T-helper 17 cell (primary cell): ENCODE measurements around the gene PALS1. TPM values are rescaled to one million over a fixed set of nuclear protein-coding genes. Genes with fewer than 3 reads are reported as not detected.

Source experiments
- ATAC-seq: fragments of 150-1000 bp; cut with Tn5 transposase; 2 replicates; pipeline ENCODE4 v1.10.0; 2021; ENCODE audit warnings: mild to moderate bottlenecking, moderate library complexity
- DNase-seq, 3 donors: peaks; one replicate each; pipeline versions ENCODE4 v3.0.0 to v3.0.0-alpha.2; 2020 to 2021
- H3K9me3 ChIP-seq: one replicate; pipeline ENCODE4 v1.7.0; 2013; ENCODE audit warnings: low read length, mild to moderate bottlenecking; ENCODE audit not compliant: control insufficient read depth, poor library complexity, severe bottlenecking
- H3K27ac Mint-ChIP-seq: one replicate; pipeline ENCODE4 v1.8.0; 2022; ENCODE audit warnings: mild to moderate bottlenecking, moderate library complexity, mixed read lengths
- H3K27me3 Mint-ChIP-seq: one replicate; pipeline ENCODE4 v1.8.0; 2022; ENCODE audit warnings: mixed read lengths
- H3K36me3 Mint-ChIP-seq: one replicate; pipeline ENCODE4 v1.8.0; 2022; ENCODE audit warnings: low read depth, mixed read lengths
- H3K4me1 Mint-ChIP-seq: one replicate; pipeline ENCODE4 v1.8.0; 2022; ENCODE audit warnings: mild to moderate bottlenecking, mixed read lengths
- H3K4me3 Mint-ChIP-seq: one replicate; pipeline ENCODE4 v1.8.0; 2022; ENCODE audit warnings: mild to moderate bottlenecking, moderate library complexity, mixed read lengths
- total RNA-seq, 4 donors: library from RNA in 2 of 4; stranded (reverse) in 2 of 4; gene quantifications; one replicate each; pipeline ENCODE4 v1.2.3 and lab custom pipeline; 2022 to 2026

The PALS1 gene
- total RNA-seq, 2 donors from 2014 or later = 8.9 to 10.0 TPM

- H3K9me3 ChIP-seq = no peaks in the 10 kb centered on the region
- DNase-seq (no peak), ATAC-seq (no peak)
- Mint-ChIP-seq H3K27ac (no peak overlapping the region), H3K36me3 (no peaks in the 10 kb centered on the region), H3K4me1 (peaks cover 12% of the 10 kb centered on the region), H3K27me3 (no peaks in the 10 kb centered on the region), H3K4me3 (no peak overlapping the region)
Measured at GRCh38 chr14:67237591-67237990, 3.6 kb upstream of the PALS1 start.

- peak overlapping the region; percentile 63 for H3K27ac Mint-ChIP-seq
- no peaks in the 10 kb centered on the region for H3K9me3 ChIP-seq
- no peaks in the 10 kb centered on the region for H3K27me3 Mint-ChIP-seq
- H3K4me3 Mint-ChIP-seq = peak overlapping the region; percentile 31
- peaks cover 12% of the 10 kb centered on the region for H3K4me1 Mint-ChIP-seq
- no peak for DNase-seq
- no peaks in the 10 kb centered on the region for H3K36me3 Mint-ChIP-seq
- no peak for ATAC-seq
Measured at GRCh38 chr14:67239582-67239981, 1.7 kb upstream of the PALS1 start.

DNA sequence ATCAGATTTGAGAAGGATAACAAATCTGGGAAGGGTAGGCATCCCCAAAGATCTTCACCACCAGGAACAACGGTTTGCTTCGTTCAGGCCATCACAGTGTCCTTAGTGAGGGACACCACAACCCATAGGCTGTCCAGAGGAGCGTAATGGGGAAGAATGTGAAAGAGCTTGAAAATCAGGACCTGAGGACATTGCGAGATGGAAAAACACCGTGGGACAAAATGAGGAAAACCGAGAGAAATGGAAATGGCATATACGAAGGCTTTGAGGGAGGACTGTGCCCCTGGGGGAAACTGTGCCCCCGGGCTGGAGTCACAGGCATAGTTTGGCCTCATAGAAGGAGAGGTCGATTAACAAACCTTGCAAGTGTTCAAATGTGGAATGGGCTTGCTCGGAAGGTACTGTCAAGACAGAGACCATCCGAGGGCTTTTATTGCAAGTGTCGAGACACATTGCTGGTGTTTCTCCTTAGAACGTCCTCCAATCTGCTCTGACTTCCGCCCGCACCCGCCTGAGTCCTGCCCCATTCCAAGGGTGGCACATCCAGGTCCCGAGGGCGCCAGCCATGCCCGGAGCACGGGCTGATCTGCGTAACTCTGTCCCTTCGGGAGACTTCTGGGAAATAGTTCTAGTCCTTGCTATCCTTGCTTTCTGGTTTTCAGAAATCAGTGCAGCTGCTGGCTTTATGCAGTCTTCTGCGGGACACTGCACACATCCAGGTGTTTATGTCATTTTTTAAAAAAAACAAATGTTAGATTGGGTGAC lies 885 bp upstream of the PALS1 start:
- Mint-ChIP-seq H3K4me1 (peaks cover 15% of the 10 kb centered on the region), H3K27ac (peak overlapping the region; percentile 63), H3K4me3 (peak overlapping the region; percentile 91), H3K36me3 (no peaks in the 10 kb centered on the region), H3K27me3 (no peaks in the 10 kb centered on the region)
- H3K9me3 ChIP-seq = no peaks in the 10 kb centered on the region
- DNase-seq = peak in 2 of 3 donors; percentile 16 to 24
- ATAC-seq = peak; percentile 8

DNA sequence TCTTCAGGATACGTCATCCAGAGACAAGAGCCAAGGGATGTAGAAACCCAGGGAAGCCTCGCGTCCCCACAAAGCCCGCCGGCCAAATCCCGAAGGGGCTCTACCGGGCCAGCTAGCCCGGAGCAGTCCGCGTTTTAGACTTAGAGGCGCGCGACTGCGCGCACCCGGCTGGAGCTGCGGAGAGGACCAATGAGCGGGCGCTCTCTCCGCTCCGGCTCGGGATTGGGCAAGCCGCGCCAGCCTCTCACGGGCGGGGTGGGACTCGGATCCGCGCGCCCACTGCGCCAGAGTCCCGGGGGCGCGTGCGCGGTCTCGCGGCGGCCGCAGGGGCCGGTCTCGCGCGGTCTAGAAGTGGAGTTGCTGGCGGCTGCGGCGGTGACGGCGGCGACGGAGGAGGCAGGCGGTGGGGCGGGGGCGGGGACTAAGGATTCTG lies 241 bp upstream of the PALS1 start:
- DNase-seq = peak; percentile 88 to 90 (median 88)
- H3K36me3 Mint-ChIP-seq = no peaks in the 10 kb centered on the region
- peak; percentile 95 for ATAC-seq
- H3K4me3 Mint-ChIP-seq = peak overlapping the region; percentile 91
- no peaks in the 10 kb centered on the region for H3K27me3 Mint-ChIP-seq
- no peaks in the 10 kb centered on the region for H3K9me3 ChIP-seq
- peaks cover 15% of the 10 kb centered on the region for H3K4me1 Mint-ChIP-seq
- peak overlapping the region; percentile 63 for H3K27ac Mint-ChIP-seq

DNA sequence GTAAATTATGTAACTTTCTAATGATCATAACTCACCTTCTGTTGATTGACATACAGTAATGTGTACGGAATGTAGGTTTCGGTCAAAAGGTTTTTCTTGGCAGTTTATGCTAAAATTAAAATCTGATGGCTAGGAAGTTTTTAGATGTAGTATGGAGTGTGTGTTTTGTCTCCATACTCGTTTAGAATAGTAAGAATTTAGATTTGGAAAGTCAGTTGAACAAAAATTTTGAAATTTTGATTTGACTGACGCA lies 859 bp downstream of the PALS1 start:
- H3K9me3 ChIP-seq = no peaks in the 10 kb centered on the region
- Mint-ChIP-seq H3K36me3 (no peaks in the 10 kb centered on the region), H3K27ac (no peak overlapping the region), H3K27me3 (no peaks in the 10 kb centered on the region), H3K4me1 (peaks cover 15% of the 10 kb centered on the region), H3K4me3 (peak overlapping the region; percentile 91)
- DNase-seq = no peak
- no peak for ATAC-seq

DNA sequence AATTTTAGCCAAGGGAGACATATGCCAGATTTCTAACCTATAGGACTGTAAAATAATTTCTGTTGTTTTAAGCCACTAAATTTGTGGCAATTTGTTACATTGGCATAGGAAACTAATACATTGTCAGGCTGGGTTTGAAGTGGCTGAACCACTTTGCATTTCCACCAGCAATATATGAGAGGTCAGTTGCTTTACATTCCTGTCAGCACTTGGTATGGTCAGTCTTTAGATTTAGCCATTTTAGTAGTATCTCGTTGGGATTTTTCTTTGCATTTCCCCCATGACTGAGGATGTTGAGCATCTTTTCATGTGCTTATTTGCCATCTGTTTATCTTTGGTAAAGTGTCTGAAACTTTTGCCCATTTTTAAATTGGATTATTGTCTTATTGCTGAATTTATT lies 3.9 kb downstream of the PALS1 start:
- no peaks in the 10 kb centered on the region for H3K9me3 ChIP-seq
- Mint-ChIP-seq H3K4me1 (peaks cover 13% of the 10 kb centered on the region), H3K36me3 (no peaks in the 10 kb centered on the region), H3K27me3 (no peaks in the 10 kb centered on the region), H3K4me3 (no peak overlapping the region), H3K27ac (no peak overlapping the region)
- no peak for ATAC-seq
- DNase-seq = no peak

DNA sequence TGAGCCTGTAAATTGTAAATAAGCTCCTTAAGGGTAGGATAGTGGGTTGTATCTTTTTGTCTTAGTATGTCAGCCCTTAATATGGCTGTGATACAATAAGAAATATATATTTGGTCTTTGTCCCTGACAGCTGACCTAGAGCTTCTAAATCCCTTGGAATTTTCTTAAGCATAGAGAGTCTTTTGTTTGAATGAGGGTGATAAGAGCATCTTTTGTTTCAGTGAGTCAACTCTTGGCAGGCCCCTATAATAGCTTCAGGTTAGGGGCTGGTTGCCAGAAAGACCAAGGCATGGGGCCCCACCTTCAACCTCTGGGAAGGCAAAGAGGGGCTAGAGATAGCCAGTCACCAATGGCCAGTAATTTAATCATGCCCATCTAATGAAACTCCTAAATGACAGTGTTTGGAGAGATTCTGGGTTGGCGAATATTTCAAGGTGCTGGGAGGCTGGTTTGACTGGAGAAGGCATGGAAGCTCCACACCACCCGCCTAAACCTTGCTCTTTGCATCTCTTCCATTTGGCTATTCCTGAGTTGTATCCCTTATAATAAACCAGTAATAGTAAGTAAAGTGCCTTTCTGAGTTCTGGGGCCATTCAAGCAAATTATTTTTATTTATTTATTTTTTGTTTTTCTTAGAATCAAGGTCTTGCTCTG lies 10.5 kb downstream of the PALS1 start:
- ATAC-seq (no peak), DNase-seq (no peak)
- no peak overlapping the region for H3K4me3 Mint-ChIP-seq
- H3K27me3 Mint-ChIP-seq = no peaks in the 10 kb centered on the region
- H3K9me3 ChIP-seq = no peaks in the 10 kb centered on the region
- H3K27ac Mint-ChIP-seq = no peak overlapping the region
- no peaks in the 10 kb centered on the region for H3K36me3 Mint-ChIP-seq
- peaks cover 6% of the 10 kb centered on the region for H3K4me1 Mint-ChIP-seq

DNA sequence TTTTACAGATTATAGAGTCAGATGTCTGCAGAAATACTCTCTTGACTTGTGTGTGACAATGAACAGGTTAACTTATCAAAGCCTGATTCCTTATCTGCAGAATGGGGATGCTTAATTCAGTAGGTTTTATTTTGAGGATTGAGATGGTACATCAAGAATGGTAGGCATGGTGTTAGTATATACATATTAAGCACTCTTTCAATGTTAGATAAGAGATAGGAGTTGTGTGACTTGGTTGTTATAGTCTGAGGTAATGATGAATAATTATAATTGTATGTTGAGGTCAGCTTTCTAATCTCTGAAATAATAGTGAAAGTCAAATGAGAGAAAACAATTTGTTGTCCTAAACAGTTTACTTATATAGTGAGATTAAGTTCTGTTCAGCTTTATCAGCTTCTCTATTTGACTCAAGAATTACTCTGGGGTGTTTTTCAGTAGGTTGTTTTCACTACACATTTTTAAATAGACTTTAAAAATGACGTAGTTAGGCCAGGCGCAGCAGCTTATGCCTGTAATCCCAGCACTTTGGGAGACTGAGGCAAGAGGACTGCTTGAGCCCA lies 11.9 kb downstream of the PALS1 start:
- H3K27ac Mint-ChIP-seq = no peak overlapping the region
- H3K4me1 Mint-ChIP-seq = peaks cover 4% of the 10 kb centered on the region
- no peaks in the 10 kb centered on the region for H3K9me3 ChIP-seq
- no peaks in the 10 kb centered on the region for H3K36me3 Mint-ChIP-seq
- ATAC-seq (no peak), DNase-seq (no peak)
- no peaks in the 10 kb centered on the region for H3K27me3 Mint-ChIP-seq
- no peak overlapping the region for H3K4me3 Mint-ChIP-seq

DNA sequence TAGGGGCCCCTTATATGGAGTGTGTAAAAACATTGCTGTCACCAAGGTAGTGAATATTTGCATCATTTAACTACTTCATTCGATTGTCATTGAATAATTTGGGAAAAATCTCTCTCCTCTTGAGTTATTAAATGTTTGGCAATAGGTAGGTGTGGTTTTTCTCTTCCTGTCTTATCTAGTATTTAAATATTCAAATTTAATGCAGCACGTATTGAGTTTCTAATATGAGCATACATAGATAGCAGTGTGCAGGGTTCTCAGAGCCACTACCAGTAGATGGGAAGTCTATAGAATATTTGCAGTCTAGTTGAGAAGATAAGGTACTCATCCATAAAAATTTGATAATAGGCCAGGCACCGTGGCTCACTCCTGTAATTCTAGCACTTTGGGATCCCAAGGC lies 16.7 kb downstream of the PALS1 start:
- Mint-ChIP-seq H3K27me3 (no peaks in the 10 kb centered on the region), H3K4me1 (peaks cover 16% of the 10 kb centered on the region), H3K27ac (no peak overlapping the region), H3K36me3 (no peaks in the 10 kb centered on the region), H3K4me3 (no peak overlapping the region)
- no peak for ATAC-seq
- no peak for DNase-seq
- H3K9me3 ChIP-seq = no peaks in the 10 kb centered on the region

DNA sequence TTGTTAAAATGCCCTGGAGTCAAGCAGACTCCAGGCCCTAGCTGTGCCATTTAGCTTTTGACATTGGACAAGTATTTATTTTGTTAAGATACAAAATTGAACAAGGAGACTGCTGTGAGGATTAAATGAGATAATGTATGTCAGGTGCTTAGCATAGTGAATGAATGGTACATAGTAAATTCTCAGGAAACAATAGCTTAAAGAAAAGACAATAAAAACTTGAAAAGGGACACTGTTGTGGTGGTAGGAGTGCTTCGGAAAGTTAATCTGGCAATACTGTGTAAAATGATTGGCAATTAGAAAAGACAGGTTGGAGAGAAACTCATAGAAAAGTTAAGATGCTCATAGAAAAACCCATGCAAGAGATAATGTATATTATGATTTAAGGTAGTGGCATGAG lies 19.7 kb downstream of the PALS1 start:
- H3K9me3 ChIP-seq = no peaks in the 10 kb centered on the region
- Mint-ChIP-seq H3K27me3 (no peaks in the 10 kb centered on the region), H3K4me3 (no peak overlapping the region), H3K4me1 (peaks cover 15% of the 10 kb centered on the region), H3K27ac (peak overlapping the region; percentile 81), H3K36me3 (no peaks in the 10 kb centered on the region)
- DNase-seq (no peak), ATAC-seq (no peak)

GRCh38 chr14:67263499-67264149 lies 22.4 kb downstream of the PALS1 start:
- H3K9me3 ChIP-seq = no peaks in the 10 kb centered on the region
- Mint-ChIP-seq H3K4me1 (peaks cover 23% of the 10 kb centered on the region), H3K27ac (no peak overlapping the region), H3K27me3 (no peaks in the 10 kb centered on the region), H3K36me3 (no peaks in the 10 kb centered on the region), H3K4me3 (no peak overlapping the region)
- ATAC-seq = no peak
- DNase-seq = no peak

DNA sequence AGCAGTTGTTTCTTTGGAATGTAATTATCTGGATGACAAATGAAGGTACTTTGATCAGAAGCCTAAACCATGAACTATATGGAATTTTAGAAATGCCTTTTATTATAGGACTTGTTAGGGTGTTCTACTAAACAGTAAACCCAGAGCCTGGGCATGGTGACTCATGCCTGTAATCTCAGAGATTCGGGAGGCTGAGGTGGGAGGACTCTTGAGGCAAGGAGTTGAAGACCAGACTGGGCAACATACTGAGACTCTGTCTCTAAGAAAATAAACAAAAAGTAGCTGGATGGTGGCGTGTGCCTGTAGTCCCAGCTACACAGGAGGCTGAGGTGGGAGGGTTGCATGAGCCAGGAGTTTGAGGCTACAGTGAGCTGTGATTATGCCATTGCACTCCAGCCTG lies 23.9 kb downstream of the PALS1 start:
- Mint-ChIP-seq H3K27ac (no peak overlapping the region), H3K4me3 (no peak overlapping the region), H3K36me3 (no peaks in the 10 kb centered on the region), H3K27me3 (no peaks in the 10 kb centered on the region), H3K4me1 (peaks cover 28% of the 10 kb centered on the region)
- no peak for DNase-seq
- no peak for ATAC-seq
- no peaks in the 10 kb centered on the region for H3K9me3 ChIP-seq

DNA sequence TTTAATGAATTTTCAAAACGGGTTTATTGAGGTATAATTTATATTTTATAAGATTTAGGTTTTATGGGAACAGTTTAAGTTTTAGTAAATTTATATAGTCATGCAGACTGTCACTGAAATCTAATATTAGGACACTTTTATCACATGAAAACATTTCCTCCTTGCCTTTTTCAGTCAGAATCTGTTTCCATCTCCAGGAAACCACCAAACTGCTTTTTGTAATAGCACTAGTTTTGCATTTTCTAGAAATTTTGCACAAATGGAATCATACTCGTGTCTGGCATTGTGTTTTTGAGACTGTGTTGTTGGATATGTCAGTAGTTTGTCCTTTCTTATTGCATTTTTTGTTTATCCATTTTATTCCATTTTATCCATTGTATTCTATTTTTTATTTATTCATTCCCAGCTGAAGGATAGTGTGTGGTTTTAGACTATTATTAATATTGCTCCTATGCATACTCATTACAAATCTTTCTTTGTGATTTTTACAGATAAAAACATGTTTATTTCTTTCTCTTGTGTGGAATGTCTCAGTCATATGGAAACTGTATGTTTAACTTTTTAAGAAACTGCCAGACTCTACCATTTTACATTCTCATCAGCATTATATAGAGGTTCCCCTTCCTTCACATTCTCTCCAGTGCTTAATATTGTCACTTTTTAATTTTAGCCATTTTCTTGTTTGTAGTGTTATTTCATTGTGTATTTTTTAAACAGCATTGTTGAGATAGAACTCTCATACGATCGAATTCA lies 26.5 kb downstream of the PALS1 start:
- no peaks in the 10 kb centered on the region for H3K9me3 ChIP-seq
- H3K27ac Mint-ChIP-seq = no peak overlapping the region
- ATAC-seq (no peak), DNase-seq (no peak)
- peaks cover 12% of the 10 kb centered on the region for H3K36me3 Mint-ChIP-seq
- peaks cover 21% of the 10 kb centered on the region for H3K4me1 Mint-ChIP-seq
- H3K27me3 Mint-ChIP-seq = no peaks in the 10 kb centered on the region
- no peak overlapping the region for H3K4me3 Mint-ChIP-seq
